Kasumi-1 (cell line): ENCODE measurements around the gene SERPINB3.
"Not testable (repeated sequence)": the region's sequence is repeated elsewhere in the genome, so short reads cannot be mapped to it uniquely, and the experiment has no call there.

ENCODE experiments used
- DNase-seq, 2 experiments: peaks; one replicate each; lab custom pipeline; 2025; lab: John Stamatoyannopoulos, UW

SERPINB3 gene

GRCh38 chr18:63646936-63647335 is 14.8 kb downstream of the SERPINB3 start:
- no peak for DNase-seq

GRCh38 chr18:63644694-63645093 is 17.0 kb downstream of the SERPINB3 start:
- not testable (repeated sequence) for DNase-seq

- not testable (repeated sequence) for DNase-seq
Observed at GRCh38 chr18:63644142-63644541, 17.6 kb downstream of the SERPINB3 start, which contains the start of gene SERPINB4. SERPINB4 (minus strand) TSS chr18:63644256; CDS start chr18:63643577, 679 bp downstream.

GRCh38 chr18:63642668-63643356 is 18.9 kb downstream of the SERPINB3 start:
- not testable (repeated sequence) for DNase-seq

GRCh38 chr18:63641157-63641680 is 20.5 kb downstream of the SERPINB3 start:
- DNase-seq = not testable (repeated sequence)

GRCh38 chr18:63637703-63638102 is 24.0 kb downstream of the SERPINB3 start:
- no peak for DNase-seq

GRCh38 chr18:63627819-63628218 is 33.9 kb downstream of the SERPINB3 start:
- DNase-seq = no peak

GRCh38 chr18:63626431-63626830 is 35.3 kb downstream of the SERPINB3 start:
- DNase-seq = no peak

- DNase-seq = no peak
Observed at GRCh38 chr18:63624863-63625262, 36.8 kb downstream of the SERPINB3 start.

GRCh38 chr18:63619661-63620060 is 42.0 kb downstream of the SERPINB3 start:
- no peak for DNase-seq

- no peak for DNase-seq
Observed at GRCh38 chr18:63617915-63618234, 43.8 kb downstream of the SERPINB3 start.

GRCh38 chr18:63617049-63617914 is 44.4 kb downstream of the SERPINB3 start:
- no peak for DNase-seq

GRCh38 chr18:63613420-63613819 is 48.3 kb downstream of the SERPINB3 start:
- no peak for DNase-seq

- DNase-seq = no peak
Observed at GRCh38 chr18:63606526-63606925, 55.2 kb downstream of the SERPINB3 start.
